Common myeloid progenitor, CD34-positive (primary cell): ENCODE data around the gene CCS. TPM values are rescaled to one million over a fixed set of nuclear protein-coding genes. Genes with fewer than 3 reads are reported as not detected.
A peak's percentile ranks its signal among the peaks of the same experiment; 100 is the strongest.
"Not testable (repeated sequence)": the region's sequence is repeated elsewhere in the genome, so short reads cannot be mapped to it uniquely, and the experiment has no call there.

Experiments
- CTCF ChIA-PET: fragments of 350-600 bp; sonication (Branson Sonifier 250); formaldehyde crosslinking; loops from one replicate; lab custom pipeline; 2021; ENCODE audit warnings: antibody characterized with exemption; lab: Charles Lee
- POLR2A ChIA-PET: fragments of 350-600 bp; sonication (Branson Sonifier 250); formaldehyde crosslinking; loops from one replicate; lab custom pipeline; 2021; ENCODE audit warnings: antibody characterized with exemption; lab: Charles Lee
- DNase-seq, 3 donors: peaks; one replicate each; pipeline versions ENCODE4 v3.0.0 to v3.0.0-alpha.2; 2013
- H3K27ac ChIP-seq, 2 experiments: 1 replicate in 1 of 2; 2 replicates in 1 of 2; pipeline ENCODE4 v1.7.0; 2013; ENCODE audit warnings: inconsistent platforms in 2 of 2, low read length in 2 of 2, mild to moderate bottlenecking in 2 of 2, low read depth in 1 of 2, moderate library complexity in 1 of 2; ENCODE audit not compliant: severe bottlenecking in 2 of 2, insufficient read depth in 1 of 2, poor library complexity in 1 of 2
- H3K27me3 ChIP-seq, 5 experiments: replicated peaks in 2 of 5; 1 replicate in 3 of 5; 2 replicates in 2 of 5; pipeline versions ENCODE4 v1.6.1 to v1.7.0; 2013; ENCODE audit warnings: low read length in 4 of 5, mild to moderate bottlenecking in 2 of 5, moderate library complexity in 2 of 5, inconsistent platforms in 1 of 5; ENCODE audit not compliant: insufficient read depth in 5 of 5, control insufficient read depth in 4 of 5
- H3K36me3 ChIP-seq, 4 experiments: 1 replicate in 2 of 4; 2 replicates in 2 of 4; pipeline versions ENCODE4 v1.6.1 to v1.7.0; 2013; ENCODE audit warnings: low read length in 3 of 4, control low read depth in 1 of 4, mild to moderate bottlenecking in 1 of 4; ENCODE audit not compliant: control insufficient read depth in 4 of 4, insufficient read depth in 4 of 4
- H3K4me1 ChIP-seq, 4 experiments: 1 replicate in 3 of 4; 2 replicates in 1 of 4; pipeline versions ENCODE4 v1.6.1 to v1.7.1; 2013; ENCODE audit warnings: low read length in 3 of 4, mild to moderate bottlenecking in 3 of 4, control low read depth in 1 of 4, inconsistent platforms in 1 of 4, moderate library complexity in 1 of 4; ENCODE audit not compliant: control insufficient read depth in 4 of 4, insufficient read depth in 4 of 4; ENCODE audit errors: control extremely low read depth in 1 of 4
- H3K4me3 ChIP-seq, 7 experiments: 1 replicate in 4 of 7; 2 replicates in 3 of 7; pipeline versions ENCODE4 v1.5.1 to v1.7.0; 2013; ENCODE audit warnings: mild to moderate bottlenecking in 7 of 7, low read length in 6 of 7, moderate library complexity in 6 of 7, inconsistent platforms in 2 of 7, low read depth in 2 of 7, control low read depth in 1 of 7; ENCODE audit not compliant: insufficient read depth in 4 of 7, control insufficient read depth in 1 of 7; ENCODE audit errors: extremely low read depth in 1 of 7
- H3K9me3 ChIP-seq, 5 experiments: 1 replicate in 4 of 5; 2 replicates in 1 of 5; pipeline versions ENCODE4 v1.6.1 to v1.7.1; 2013; ENCODE audit warnings: low read length in 4 of 5, mild to moderate bottlenecking in 2 of 5, inconsistent platforms in 1 of 5, low read depth in 1 of 5, moderate library complexity in 1 of 5; ENCODE audit not compliant: control insufficient read depth in 4 of 5, insufficient read depth in 2 of 5; ENCODE audit errors: control extremely low read depth in 1 of 5
- WGBS: methylation state at CpG from one replicate; pipeline ENCODE4 v1.1.5; 2013; ENCODE audit not compliant: insufficient coverage; 5-methylcytosine and 5-hydroxymethylcytosine counted together
- polyA plus RNA-seq: library from polyadenylated mRNA; unstranded; fragments of 120-200 nt; gene quantifications from one replicate; pipeline ENCODE4 v1.2.1, GENCODE V29; 2013

Gene CCS
- 62.0 TPM for polyA plus RNA-seq

GRCh38 chr11:66592457-66593302 lies at the start of gene CCS, which contains the start of gene CCDC87:
TSS of gene CCS (plus strand) at chr11:66593185. CDS start at chr11:66593262, 77 bp downstream.
TSS of gene CCDC87 (minus strand) at chr11:66593063. CDS start at chr11:66593015, 48 bp downstream.
- ChIA-PET POLR2A (interaction anchor here (0.9 to 1.4 kb wide), 3 partner anchors 14 to 46 kb away, joined by 3 to 6 read pairs (median 4); partner anchors contain the start of gene RBM4), CTCF (interaction anchor here (0.6 to 5.7 kb wide), 19 partner anchors 9 to 246 kb away, joined by 3 to 55 read pairs (median 4); partner anchors contain the start of genes RBM14, RBM4, RBM4B and ZDHHC24)
- Histone ChIP-seq H3K4me1 (peaks cover 8 to 42% (median 35%) of the 10 kb centered on the region in 4 experiments), H3K27me3 (no peaks in the 10 kb centered on the region), H3K36me3 (peaks cover 0 to 3% (median 0%) of the 10 kb centered on the region in 4 experiments), H3K9me3 (no peaks in the 10 kb centered on the region), H3K4me3 (peak within 1 kb of the TSS; percentile 49 to 96 (median 85)), H3K27ac (peak within 1 kb of the TSS; percentile 85 to 88)
- DNase-seq: peak; percentile 97 to 98 (median 97)
- 19% methylated on average over 59 of the region's 68 CpGs for WGBS

- 20% methylated on average over 26 of the region's 26 CpGs for WGBS
- no peaks in the 10 kb centered on the region for H3K9me3 ChIP-seq
- peaks cover 13 to 40% (median 31%) of the 10 kb centered on the region in 4 experiments for H3K4me1 ChIP-seq
- H3K27me3 ChIP-seq: peaks cover 0 to 3% (median 0%) of the 10 kb centered on the region in 5 experiments
- ChIA-PET POLR2A (interaction anchor here (0.5 to 1.5 kb wide), 2 partner anchors 96 to 135 kb away, joined by 3 to 7 read pairs; partner anchors contain the start of gene RBM4B), CTCF (interaction anchor here (1.0 to 3.1 kb wide), 8 partner anchors 10 to 137 kb away, joined by 3 to 8 read pairs (median 4); partner anchors contain the start of gene RBM4B)
- DNase-seq: peak; percentile 89 to 94 (median 92)
- peak overlapping the region; percentile 40 to 77 for H3K27ac ChIP-seq
- H3K4me3 ChIP-seq: peak overlapping the region in 6 of 7 experiments; percentile 30 to 88 (median 58)
- H3K36me3 ChIP-seq: peaks cover 9 to 40% (median 27%) of the 10 kb centered on the region in 4 experiments
Measured at GRCh38 chr11:66543263-66544107, 49.5 kb upstream of the CCS start.

- not testable (repeated sequence) for H3K9me3 ChIP-seq, H3K27me3 ChIP-seq, DNase-seq
- Histone ChIP-seq H3K27ac (peak overlapping the region in 1 of 2 experiments; percentile 88), H3K4me3 (peak overlapping the region in 6 of 7 experiments; percentile 65 to 92 (median 79)), H3K4me1 (peaks cover 13 to 40% (median 31%) of the 10 kb centered on the region in 4 experiments), H3K36me3 (peaks cover 2 to 25% (median 17%) of the 10 kb centered on the region in 4 experiments)
- ChIA-PET POLR2A (interaction anchor here (1.3 to 1.9 kb wide), 2 partner anchors 94 to 133 kb away, joined by 7 to 11 read pairs; partner anchors contain the start of genes RBM4 and RBM4B), CTCF (interaction anchor here (1.0 to 1.8 kb wide), 6 partner anchors 15 to 281 kb away, joined by 3 to 5 read pairs (median 4); partner anchors contain the start of genes CCDC87, CCS and RBM4)
- 80% methylated on average over 14 of the region's 14 CpGs for WGBS
Measured at GRCh38 chr11:66544952-66545351, 48.0 kb upstream of the CCS start.

GRCh38 chr11:66545701-66546367 lies 47.2 kb upstream of the CCS start, which contains the start of gene ZDHHC24:
TSS of gene ZDHHC24 (minus strand) at chr11:66546048. CDS start at chr11:66546003, 45 bp downstream.
- WGBS: 0% methylated on average over 68 of the region's 71 CpGs

GRCh38 chr11:66546368-66546965 lies 46.5 kb upstream of the CCS start, which contains the start of gene ACTN3:
TSS of gene ACTN3 (plus strand) at chr11:66546903. CDS start at chr11:66546938, 35 bp downstream.
- CTCF ChIA-PET: interaction anchor here (0.9 to 2.0 kb wide), 7 partner anchors 9 to 166 kb away, joined by 3 to 5 read pairs (median 4); partner anchors contain the start of genes CCDC87, CCS and CTSF
- peak within 1 kb of the TSS; percentile 51 to 92 (median 78) for H3K4me3 ChIP-seq
- WGBS: 7% methylated on average over 21 of the region's 37 CpGs
- H3K36me3 ChIP-seq: peaks cover 0 to 17% (median 15%) of the 10 kb centered on the region in 4 experiments
- peaks cover 13 to 40% (median 31%) of the 10 kb centered on the region in 4 experiments for H3K4me1 ChIP-seq
- POLR2A ChIA-PET: interaction anchor here (1.0 to 1.9 kb wide), 5 partner anchors 66 to 132 kb away, joined by 3 to 11 read pairs (median 3); partner anchors contain the start of genes DPP3, RBM4 and RBM4B
- H3K9me3 ChIP-seq: no peaks in the 10 kb centered on the region
- H3K27ac ChIP-seq: peak within 1 kb of the TSS; percentile 54 to 88
- peaks cover 0 to 9% (median 0%) of the 10 kb centered on the region in 5 experiments for H3K27me3 ChIP-seq
- DNase-seq: no peak

More at GRCh38 chr11:66545701-66546367, 47.2 kb upstream of the CCS start, which contains the start of gene ZDHHC24:
- Histone ChIP-seq H3K27ac (peak within 1 kb of the TSS; percentile 54 to 88), H3K9me3 (no peaks in the 10 kb centered on the region), H3K4me3 (peak within 1 kb of the TSS; percentile 51 to 92 (median 78)), H3K27me3 (peaks cover 0 to 9% (median 0%) of the 10 kb centered on the region in 5 experiments), H3K4me1 (peaks cover 13 to 40% (median 31%) of the 10 kb centered on the region in 4 experiments), H3K36me3 (peaks cover under 1 to 21% (median 17%) of the 10 kb centered on the region in 4 experiments)
- ChIA-PET POLR2A (interaction anchor here (1.0 to 1.9 kb wide), 5 partner anchors 66 to 132 kb away, joined by 3 to 11 read pairs (median 3); partner anchors contain the start of genes DPP3, RBM4 and RBM4B), CTCF (interaction anchor here (0.6 to 2.0 kb wide), 12 partner anchors 10 to 280 kb away, joined by 3 to 5 read pairs (median 4); partner anchors contain the start of genes CCDC87, CCS, CTSF and RBM4)
- peak; percentile 91 to 95 (median 95) for DNase-seq
